ENCODE measurements around the gene TLCD2.
"Not testable (repeated sequence)": the region's sequence is repeated elsewhere in the genome, so short reads cannot be mapped to it uniquely, and the experiment has no call there.

Gene TLCD2, protein sequence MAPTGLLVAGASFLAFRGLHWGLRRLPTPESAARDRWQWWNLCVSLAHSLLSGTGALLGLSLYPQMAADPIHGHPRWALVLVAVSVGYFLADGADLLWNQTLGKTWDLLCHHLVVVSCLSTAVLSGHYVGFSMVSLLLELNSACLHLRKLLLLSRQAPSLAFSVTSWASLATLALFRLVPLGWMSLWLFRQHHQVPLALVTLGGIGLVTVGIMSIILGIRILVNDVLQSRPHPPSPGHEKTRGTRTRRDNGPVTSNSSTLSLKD

DNA sequence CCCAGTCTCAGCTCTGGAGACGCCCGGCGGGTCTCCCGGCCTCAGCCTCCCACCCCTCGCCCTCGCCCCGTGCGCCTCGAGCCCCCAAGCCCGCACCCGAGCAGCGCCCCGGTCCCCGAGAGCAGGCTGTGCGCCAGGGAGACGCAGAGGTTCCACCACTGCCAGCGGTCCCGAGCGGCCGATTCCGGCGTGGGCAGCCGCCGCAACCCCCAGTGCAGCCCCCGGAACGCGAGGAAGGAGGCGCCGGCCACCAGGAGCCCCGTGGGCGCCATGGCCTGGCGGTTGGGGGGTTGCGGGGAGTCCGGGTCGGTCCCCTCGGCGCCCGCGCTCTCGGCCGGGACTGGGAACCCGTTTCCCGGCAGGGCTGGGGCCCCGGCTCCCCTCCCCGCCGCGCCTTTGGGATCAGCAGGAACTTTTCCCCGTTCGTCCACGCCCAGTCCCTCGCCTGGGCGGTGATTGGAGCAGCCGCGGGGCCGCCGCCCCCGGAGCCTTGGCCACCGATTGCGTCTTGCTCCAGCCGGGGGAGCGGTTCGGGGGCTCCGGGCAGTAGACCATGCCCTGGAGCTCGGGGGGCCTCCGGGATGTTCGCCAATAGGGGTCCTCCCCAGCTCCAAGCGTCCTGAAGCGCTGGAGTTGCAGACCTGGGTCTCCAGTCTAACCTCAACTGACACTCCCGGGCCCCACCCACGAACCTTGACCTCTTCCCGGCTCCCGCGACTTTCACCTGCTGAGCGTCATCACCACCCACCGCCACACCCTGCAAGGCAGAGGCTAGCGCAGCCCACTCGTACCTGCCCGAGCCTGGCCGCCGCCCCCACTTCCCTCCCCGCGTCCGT lies at the start of gene TLCD2:
TLCD2 (minus strand) TSS at position 407 of the 836 bp plus-strand sequence; CDS start at position 272, 135 bp downstream.
- peak; percentile 78 for DNase-seq

DNA sequence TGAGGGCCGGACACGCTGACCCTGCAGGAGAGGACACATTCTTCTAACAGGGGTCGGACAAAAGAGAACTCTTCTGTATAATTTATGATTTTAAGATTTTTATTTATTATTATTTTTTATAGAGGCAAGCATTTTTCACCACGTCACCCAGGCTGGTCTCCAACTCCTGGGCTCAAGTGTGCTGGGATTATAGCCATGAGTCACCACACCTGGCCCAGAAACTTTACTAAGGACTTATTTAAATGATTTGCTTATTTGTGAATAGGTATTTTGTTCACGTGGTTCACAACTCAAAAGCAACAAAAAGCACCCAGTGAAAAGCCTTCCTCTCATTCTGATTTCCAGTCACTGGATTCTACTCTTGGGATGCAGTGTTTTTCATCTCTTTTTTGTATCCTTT lies 49.4 kb upstream of the TLCD2 start:
- DNase-seq: no peak

DNA sequence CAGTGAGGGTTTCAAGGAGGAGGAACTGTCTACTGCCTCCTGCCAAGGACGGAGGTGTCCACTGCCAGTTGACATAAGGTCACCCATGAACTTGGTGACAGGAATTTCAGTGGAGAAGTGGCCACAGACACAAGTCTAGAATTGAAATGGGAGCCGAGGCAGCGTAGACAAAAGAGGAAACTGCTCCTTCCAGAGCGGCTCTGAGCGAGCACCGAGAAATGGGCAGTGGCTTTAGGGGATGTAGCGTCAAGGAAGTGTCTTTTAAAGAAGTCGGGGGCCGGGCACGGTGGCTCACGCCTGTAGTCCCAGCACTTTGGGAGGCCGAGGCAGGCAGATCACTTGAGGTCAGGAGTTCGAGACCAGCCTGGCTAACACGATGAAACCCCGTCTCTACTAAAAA lies 48.6 kb upstream of the TLCD2 start:
- DNase-seq: no peak

DNA sequence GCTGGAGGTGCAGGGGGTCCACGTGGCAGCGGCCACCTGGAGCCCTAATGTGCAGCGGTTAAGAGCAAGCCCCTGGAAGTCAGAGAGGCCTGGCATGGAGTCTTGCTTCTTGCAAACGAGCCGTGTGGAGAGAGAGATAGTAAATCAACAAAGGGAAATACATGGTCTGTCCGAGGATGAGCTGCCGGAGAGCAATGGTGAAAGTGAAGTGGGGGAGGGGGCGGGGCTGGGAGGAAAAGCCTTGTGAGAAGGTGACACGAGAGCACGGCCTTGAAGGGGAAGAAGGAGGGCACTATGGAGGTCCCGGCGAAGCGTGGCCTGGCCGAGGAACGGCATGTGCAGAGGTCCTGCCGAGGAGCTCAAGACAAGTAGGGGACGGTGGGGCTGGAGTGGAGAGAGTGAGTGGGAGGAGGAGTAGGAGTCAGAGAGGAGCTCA lies 45.7 kb upstream of the TLCD2 start:
- DNase-seq: no peak

DNA sequence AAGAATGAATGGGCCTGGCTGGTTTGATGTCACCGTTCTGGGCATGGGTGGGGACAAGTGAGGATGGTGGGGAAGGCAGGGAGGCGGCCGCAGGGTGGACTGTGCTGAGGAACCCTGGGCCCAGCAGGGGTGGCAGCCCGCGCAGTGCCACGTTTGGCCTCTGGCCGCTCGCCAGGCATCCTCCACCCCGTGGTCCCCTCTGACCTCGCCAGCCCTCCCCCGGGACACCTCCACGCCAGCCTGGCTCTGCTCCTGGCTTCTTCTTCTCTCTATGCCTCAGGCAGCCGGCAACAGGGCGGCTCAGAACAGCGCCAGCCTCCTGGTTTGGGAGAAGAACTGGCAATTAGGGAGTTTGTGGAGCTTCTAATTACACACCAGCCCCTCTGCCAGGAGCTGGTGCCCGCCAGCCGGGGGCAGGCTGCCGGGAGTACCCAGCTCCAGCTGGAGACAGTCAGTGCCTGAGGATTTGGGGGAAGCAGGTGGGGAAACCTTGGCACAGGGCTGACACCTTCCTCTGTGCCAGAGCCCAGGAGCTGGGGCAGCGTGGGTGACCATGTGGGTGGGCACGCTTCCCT lies 45.2 kb upstream of the TLCD2 start:
- no peak for DNase-seq

DNA sequence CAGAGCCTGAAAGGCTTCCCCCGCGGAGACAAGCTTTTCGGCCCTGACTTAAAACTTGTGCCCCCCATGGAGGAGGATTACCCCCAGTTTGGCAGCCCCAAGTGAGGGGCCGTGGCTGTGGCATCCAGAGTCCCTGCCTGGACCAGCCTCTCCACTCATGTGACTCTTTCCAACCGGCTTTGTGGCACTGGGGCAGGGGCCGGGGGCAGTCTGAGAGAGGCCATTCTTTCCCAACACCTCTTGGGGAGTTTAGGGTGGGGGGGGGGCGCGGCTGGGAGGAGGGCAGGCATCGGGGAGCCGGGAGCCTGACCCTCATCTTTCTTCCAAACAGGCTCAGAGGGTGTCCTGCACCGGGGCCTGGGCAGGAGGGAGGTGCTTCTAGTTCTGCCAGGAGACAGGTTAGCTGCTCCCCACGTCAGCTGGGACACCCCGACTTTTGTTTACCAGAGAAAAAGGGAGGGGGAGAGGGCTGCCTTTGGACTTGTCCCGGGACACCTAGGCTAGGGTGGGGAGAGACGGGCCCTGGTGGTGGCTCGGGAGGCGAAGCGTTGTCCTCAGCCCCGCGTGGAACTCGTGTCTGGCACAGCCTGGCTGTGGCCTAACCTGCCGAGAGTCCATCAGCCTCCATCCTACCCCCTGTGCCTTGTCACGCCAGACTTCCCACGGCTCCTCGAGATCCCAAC lies 44.4 kb upstream of the TLCD2 start:
- no peak for DNase-seq

DNA sequence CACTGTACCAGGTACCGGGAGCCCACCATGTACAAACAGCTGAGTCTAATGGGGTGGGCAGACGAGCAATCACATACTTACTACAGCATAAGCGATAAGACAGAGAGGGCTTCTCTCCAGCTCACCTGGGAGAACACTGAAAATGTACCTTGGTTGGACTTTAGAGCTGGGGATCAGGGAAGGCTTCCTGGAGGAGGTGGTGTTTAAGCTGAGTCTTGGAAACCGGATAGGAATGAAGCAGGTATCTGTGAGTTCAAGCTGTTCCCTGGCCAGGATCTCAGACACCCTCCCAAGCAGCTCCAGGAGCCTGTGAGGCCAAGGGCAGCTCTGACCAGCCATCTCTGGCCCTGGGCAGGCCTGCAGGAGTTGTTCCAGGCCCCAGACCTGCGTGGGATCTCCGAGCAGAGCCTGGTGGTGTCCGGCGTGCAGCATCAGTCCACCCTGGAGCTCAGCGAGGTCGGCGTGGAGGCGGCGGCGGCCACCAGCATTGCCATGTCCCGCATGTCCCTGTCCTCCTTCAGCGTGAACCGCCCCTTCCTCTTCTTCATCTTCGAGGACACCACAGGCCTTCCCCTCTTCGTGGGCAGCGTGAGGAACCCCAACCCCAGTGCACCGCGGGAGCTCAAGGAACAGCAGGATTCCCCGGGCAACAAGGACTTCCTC lies 43.7 kb upstream of the TLCD2 start:
- DNase-seq: no peak

DNA sequence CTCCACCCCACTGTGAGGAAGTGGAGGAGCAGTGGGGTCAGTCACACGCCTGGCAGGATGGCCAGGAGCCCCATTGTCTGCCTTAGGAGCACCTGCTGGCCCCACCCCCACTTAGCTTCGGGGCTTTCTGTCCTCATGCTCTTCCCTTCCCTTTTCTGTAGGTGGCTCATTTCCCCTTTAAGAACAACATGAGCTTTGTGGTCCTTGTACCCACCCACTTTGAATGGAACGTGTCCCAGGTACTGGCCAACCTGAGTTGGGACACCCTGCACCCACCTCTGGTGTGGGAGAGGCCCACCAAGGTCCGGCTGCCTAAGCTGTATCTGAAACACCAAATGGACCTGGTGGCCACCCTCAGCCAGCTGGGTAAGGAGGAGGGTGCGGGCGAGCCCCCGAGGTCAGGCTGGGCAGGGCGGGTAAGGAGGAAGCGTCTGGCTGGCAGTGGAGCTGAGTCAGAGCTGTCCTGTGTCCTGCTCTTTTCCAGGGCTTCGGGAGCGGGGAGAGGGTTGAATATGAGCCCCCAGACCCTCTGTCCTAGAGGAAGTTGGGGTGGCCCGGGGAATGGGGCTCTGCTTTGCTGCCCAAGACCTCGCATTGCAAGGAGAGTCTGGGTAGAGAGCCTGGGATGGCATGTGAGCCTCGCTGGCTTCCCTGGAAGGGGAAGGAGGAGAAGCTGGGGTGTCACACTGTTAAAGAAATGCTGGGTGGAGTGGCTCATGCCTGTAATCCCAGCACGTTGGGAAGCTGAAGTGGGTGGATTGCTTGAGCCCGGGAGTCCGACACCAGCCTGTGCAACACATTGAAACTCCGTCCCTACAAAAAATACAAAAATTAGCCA lies 42.5 kb upstream of the TLCD2 start:
- no peak for DNase-seq

DNA sequence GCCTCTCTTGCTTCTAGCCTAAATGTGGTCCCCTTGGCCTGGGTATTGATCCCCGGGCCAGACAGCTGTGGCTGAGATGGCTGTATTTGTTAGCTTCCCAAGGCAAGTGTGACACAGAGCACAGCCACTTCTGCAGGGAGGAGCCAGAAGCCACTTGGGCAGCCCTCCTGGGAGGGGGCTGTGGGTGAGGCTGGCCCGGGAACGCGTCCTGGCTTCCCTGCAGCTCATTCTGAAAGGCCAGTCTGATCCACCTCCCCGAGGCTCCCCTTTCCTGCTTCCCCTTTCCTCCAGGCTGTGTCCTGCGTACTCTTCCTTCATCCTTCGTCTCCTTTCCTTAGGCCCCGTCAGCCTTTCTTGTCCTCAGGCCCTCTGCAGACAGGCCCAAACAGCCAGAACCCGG lies 40.5 kb upstream of the TLCD2 start:
- DNase-seq: no peak

DNA sequence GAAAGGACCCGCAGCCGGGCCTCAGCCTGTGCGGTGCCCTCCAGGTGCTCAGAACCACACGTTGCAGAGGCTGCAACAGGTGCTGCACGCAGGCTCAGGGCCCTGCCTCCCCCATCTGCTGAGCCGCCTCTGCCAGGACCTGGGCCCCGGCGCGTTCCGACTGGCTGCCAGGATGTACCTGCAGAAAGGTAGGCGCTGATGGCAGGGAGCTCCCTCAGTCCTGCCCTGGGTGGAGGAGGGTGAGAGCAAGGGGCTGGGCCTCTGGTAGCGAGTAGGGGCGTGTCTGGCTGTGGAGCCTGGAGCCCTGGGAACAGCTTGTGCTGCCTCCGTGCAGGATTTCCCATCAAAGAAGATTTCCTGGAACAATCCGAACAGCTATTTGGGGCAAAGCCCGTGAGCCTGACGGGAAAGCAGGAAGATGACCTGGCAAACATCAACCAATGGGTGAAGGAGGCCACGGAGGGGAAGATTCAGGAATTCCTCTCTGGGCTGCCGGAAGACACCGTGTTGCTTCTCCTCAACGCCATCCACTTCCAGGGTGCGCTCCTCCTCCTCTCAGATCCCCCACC lies 36.9 kb upstream of the TLCD2 start:
- DNase-seq: no peak

DNA sequence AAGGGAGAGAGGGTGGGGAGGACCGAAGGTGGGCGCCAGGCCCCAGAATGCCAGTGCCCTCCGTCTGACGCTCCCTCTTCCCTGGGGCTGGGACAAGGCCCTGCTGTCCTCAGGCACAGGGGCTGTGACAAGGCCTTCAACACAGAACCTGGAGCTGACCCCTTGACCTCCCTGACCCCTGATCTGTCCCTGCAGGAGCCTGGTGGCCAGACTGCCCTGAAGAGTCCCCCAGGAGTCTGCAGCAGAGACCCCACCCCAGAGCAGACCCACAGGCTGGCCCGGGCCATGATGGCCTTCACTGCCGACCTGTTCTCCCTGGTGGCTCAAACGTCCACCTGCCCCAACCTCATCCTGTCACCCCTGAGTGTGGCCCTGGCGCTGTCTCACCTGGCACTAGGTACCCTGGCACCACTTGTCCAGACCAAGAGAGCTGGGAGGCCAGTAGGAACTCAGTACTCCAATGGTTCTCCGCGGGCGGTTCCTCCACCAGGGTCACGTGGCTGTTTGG lies 35.4 kb upstream of the TLCD2 start:
- no peak for DNase-seq

DNA sequence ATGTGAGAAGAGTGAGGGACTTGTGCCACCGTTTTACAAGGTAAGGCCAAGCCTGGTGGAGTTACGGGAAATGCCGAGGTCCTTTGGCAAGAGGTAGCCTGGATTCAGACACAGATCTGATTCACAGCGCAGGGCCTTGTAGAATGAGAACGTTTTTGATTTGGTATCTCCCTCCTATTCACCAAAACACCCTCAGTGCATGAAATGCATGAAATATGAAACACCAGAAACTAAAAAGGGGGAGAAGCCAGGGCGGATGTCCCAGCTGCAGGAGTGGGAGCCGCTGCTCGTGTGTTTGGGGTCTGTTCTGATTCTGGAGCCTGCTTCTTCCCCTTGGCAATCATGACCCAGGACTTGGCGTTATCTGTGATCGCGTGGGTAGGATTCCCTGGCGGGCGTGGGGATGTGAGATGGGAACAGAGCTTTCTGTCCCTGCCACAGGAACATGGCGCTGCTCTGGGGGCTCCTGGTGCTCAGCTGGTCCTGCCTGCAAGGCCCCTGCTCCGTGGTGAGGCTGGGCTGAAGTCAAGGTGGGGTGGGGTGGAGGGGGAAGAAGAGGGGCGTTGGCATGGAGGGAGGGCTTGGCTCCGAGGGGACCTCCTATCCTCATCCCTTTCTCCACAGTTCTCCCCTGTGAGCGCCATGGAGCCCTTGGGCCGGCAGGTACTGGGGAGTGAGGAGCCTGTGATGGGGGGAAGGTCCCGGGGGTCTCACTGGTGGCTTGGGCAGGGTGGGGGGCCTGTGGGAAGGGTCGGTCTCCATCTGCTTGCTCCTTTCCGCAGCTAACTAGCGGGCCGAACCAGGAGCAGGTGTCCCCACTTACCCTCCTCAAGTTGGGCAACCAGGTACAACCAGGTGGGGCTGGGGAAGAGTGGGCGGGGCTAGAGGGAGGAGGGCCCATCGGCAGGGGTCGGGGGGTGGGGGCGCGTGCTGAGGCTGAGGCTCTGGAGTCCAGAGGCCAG lies 34.7 kb upstream of the TLCD2 start:
- no peak for DNase-seq

DNA sequence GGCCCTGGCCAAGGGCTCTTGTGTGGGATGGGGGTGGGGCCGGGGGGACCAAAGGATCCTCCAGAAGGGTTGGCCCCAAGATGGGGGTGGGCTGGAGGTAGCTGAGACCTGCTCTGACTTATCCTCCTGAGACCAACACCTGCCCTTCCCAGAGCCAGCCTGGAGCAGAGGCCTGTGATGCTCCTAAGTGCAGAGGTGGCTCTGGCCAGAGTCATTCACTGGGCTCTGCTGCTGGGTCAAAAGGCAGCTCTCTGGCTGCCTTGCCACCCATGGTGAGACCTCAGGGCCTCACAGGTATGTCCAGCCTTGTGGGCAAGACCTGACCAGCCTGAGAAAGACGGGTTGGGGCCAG lies 32.9 kb upstream of the TLCD2 start:
- no peak for DNase-seq

DNA sequence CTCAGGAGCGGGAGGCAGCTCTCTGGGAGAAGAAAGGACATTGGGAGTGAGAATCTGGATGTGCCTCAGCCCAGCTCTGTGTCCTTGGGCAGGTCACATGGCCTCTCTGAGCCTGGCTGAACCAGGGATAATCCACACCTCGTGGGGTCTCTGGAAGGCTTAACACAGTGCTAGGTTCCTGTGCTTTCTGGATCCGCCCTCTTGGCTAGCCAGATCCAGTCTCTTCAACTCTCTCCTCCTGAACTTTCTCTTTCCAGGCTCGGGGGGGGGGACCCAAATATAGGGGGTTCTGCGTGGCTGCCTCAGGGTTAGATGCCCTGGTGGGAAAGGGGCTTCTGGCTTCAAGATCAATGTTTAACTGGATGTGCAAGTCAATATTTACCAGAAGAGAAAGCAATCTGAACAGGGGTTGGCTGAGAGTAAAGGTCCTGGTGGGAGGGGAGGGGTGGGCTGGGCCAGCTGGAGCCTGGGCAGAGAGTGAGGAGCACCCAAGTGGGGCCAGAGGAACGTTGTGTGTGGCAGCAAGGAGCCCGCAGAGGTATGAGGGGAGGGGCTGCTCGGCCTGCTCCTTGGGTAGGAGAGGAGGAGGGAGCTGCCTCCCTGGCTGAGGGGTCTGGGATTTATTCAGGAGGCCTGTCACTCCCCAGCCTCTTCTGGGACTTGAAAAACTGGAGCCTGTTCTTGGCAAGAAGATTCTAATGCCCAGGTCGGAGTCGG lies 32.4 kb upstream of the TLCD2 start, which contains the start of gene SERPINF2:
SERPINF2 (plus strand) TSS at position 501 of the 717 bp plus-strand sequence. CDS start 2,125 bp downstream, outside the sequence.
- DNase-seq: no peak

DNA sequence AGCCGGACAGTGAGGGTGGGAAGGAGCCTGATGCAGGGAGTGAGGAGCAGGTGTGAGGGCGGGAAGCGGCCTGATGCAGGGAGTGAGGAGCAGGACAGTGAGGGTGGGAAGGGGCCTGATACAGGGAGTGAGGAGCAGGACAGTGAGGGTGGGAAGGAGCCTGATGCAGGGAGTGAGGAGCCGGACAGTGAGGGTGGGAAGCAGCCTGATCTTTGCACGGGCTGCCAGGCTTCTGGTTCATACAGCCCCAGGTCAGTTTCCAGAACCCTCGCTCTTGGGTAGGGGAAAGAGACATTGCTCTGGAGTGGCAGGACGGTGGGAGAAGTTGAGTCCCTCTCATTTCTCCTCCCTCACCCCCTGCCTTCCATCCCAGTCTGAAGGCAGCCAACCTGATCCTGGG lies 31.7 kb upstream of the TLCD2 start:
- not testable (repeated sequence) for DNase-seq

DNA sequence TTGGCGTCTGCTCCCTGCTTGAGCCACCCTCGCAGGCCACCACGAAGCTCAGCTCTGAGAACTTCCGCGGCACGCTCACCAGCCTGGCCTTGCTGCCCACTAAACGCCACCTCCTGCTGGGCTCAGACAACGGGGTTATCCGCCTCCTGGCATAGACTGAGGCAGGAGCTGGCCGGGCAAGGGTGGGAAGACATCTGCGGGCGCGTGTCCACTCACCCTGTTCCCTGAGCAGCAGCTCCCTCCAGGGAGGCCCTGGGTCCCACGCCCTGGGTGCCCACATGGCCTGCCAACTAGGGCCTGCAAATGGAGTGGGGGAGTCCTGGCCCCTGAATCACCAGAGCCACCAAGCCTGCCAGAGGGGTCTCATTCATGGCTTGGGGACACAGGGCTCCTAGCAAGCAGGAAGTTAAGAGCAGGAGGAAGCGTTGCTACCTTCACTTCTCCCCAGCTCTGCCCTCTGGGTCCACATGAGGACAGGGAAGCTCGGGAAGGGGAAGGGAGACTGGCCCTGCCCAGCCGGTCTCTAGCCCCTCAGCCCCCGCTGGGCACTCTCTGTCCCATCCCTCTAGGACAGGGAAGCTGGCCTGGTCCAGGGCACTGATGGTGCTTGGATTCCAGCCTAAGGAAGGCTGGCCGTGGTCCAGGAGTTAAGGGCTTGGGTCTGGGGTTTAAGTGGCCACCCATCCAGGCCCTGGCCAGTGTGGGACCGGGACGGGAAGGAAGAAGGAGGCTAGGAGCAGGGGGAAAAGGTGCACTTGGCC lies 27.5 kb upstream of the TLCD2 start:
- DNase-seq: no peak

DNA sequence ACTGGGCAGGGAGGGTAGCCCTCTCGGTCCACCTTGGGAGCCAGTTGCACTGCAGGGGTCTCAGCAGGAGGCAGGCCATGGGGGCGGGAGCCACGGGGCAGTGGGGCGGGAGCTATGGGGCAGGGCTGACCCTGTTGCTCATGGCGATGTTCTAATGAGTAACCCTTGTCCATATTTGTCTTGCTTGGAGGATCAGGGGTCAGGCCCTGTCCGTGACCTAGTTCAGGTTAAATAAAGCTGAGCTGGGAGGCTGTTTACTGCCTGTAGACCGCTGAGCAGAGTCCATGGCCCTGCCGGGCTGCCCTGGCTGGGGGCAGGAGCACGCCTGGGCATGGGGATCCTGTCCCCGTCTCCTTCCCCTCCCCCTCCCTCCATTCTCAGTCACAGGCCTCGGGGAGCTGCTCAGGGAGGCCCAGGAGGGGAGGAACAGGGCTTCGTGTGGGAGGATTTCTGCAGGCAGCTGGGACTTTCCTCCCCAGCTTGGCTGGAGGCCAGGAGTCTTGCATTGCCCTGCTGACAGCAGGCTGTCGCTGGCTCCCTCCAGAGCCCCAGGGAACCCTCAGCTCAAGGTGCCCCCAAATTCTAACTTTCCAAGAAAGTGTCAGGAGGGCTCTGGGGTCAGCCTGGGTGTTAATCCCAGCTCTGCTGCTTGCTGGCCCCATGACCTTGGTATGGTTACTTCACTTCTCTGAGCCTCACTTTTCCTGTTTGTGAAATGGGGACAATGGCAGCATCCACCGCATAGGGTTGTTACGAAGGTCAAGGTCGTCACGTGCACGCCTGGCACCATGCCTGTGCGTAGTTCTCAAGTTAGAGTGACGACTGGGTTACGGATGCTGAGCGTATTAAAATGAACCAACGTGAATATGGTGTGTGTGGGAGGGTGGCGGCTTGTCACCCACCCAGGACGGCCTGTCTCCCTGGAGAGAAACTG lies 26.4 kb upstream of the TLCD2 start:
- DNase-seq: peak; percentile 52
